ENCODE measurements around the gene MCUR1. TPM values are rescaled to one million over a fixed set of nuclear protein-coding genes. Genes with fewer than 3 reads are reported as not detected.

MCUR1 gene
- total RNA-seq, 2 experiments from 2014 or later = 34.8 to 38.0 TPM

- Mint-ChIP-seq H3K27ac (no peak overlapping the region), H3K9me3 (no peaks in the 10 kb centered on the region), H3K27me3 (no peaks in the 10 kb centered on the region), H3K4me1 (ENCODE audit: low read depth) (peaks cover 37% of the 10 kb centered on the region), H3K36me3 (ENCODE audit: low read depth) (peaks cover 5% of the 10 kb centered on the region), H3K4me3 (no peak overlapping the region)
- ATAC-seq = no peak
- ChIA-PET POLR2A (interaction anchor here (1.1 to 1.7 kb wide), 2 partner anchors 10 to 16 kb away, joined by 4 read pairs; no protein-coding TSS in a partner anchor), CTCF (interaction anchor here (1.0 to 5.9 kb wide), 4 partner anchors 12 to 236 kb away, joined by 3 to 43 read pairs (median 3); no protein-coding TSS in a partner anchor)
- no peak for DNase-seq
- no peak for TF ChIP-seq CTCF (IDR thresholded peaks at IDR 0.05)
- intact Hi-C loops (cut with micrococcal nuclease) = no loop called here
These were observed 2.6 kb downstream of the MCUR1 start for GRCh38 chr6:13811627-13812358.

- POLR2A ChIA-PET = interaction anchor here (1.1 to 1.7 kb wide), 2 partner anchors 9 to 15 kb away, joined by 4 read pairs; no protein-coding TSS in a partner anchor
- TF ChIP-seq CTCF (IDR thresholded peaks at IDR 0.05) = no peak
- no peaks in the 10 kb centered on the region for H3K27me3 Mint-ChIP-seq
- intact Hi-C loops (cut with micrococcal nuclease) = no loop called here
- H3K9me3 Mint-ChIP-seq = no peaks in the 10 kb centered on the region
- H3K4me1 Mint-ChIP-seq (ENCODE audit: low read depth) = peaks cover 37% of the 10 kb centered on the region
- H3K27ac Mint-ChIP-seq = no peak overlapping the region
- no peak overlapping the region for H3K4me3 Mint-ChIP-seq
- CTCF ChIA-PET = interaction anchor here (1.1 to 5.9 kb wide), 2 partner anchors 16 to 35 kb away, joined by 3 to 43 read pairs; no protein-coding TSS in a partner anchor
- ATAC-seq (no peak), DNase-seq (no peak)
- peaks cover 7% of the 10 kb centered on the region for H3K36me3 Mint-ChIP-seq (ENCODE audit: low read depth)
These were observed 3.5 kb downstream of the MCUR1 start for GRCh38 chr6:13810688-13811446.

- H3K9me3 Mint-ChIP-seq = no peaks in the 10 kb centered on the region
- TF ChIP-seq CTCF (IDR thresholded peaks at IDR 0.05) = no peak
- H3K4me3 Mint-ChIP-seq = no peak overlapping the region
- H3K27ac Mint-ChIP-seq = no peak overlapping the region
- POLR2A ChIA-PET = interaction anchor here (0.6 to 0.7 kb wide), 2 partner anchors 9 to 1282 kb away, joined by 3 to 4 read pairs; no protein-coding TSS in a partner anchor
- ATAC-seq (no peak), DNase-seq (no peak)
- peaks cover 12% of the 10 kb centered on the region for H3K36me3 Mint-ChIP-seq (ENCODE audit: low read depth)
- CTCF ChIA-PET = interaction anchor here (0.9 to 2.7 kb wide), 2 partner anchors 13 to 180 kb away, joined by 3 to 15 read pairs; no protein-coding TSS in a partner anchor
- H3K27me3 Mint-ChIP-seq = no peaks in the 10 kb centered on the region
- intact Hi-C loops (cut with micrococcal nuclease) = no loop called here
- peaks cover 30% of the 10 kb centered on the region for H3K4me1 Mint-ChIP-seq (ENCODE audit: low read depth)
These were observed 5.6 kb downstream of the MCUR1 start for GRCh38 chr6:13808801-13809200.

- no peak overlapping the region for H3K27ac Mint-ChIP-seq
- ATAC-seq (no peak), DNase-seq (no peak)
- no peaks in the 10 kb centered on the region for H3K27me3 Mint-ChIP-seq
- TF ChIP-seq CTCF (IDR thresholded peaks at IDR 0.05) = no peak
- POLR2A ChIA-PET = interaction anchor here (0.7 to 1.5 kb wide), 2 partner anchors 12 to 25 kb away, joined by 3 to 4 read pairs; no protein-coding TSS in a partner anchor
- peaks cover 23% of the 10 kb centered on the region for H3K4me1 Mint-ChIP-seq (ENCODE audit: low read depth)
- intact Hi-C loops (cut with micrococcal nuclease) = no loop called here
- no peaks in the 10 kb centered on the region for H3K9me3 Mint-ChIP-seq
- no peak overlapping the region for H3K4me3 Mint-ChIP-seq
- CTCF ChIA-PET = interaction anchor here (1.0 to 2.7 kb wide), 2 partner anchors 12 to 239 kb away, joined by 3 to 15 read pairs; no protein-coding TSS in a partner anchor
- peaks cover 15% of the 10 kb centered on the region for H3K36me3 Mint-ChIP-seq (ENCODE audit: low read depth)
These were observed 6.7 kb downstream of the MCUR1 start for GRCh38 chr6:13807696-13808095.

All from activated CD8-positive, alpha-beta T cell treated with anti-CD3 and anti-CD28 coated beads for 36 hours (primary cell).